ENCODE results near the gene GUCY2C. TPM values are rescaled to one million over a fixed set of nuclear protein-coding genes. Genes with fewer than 3 reads are reported as not detected.

GUCY2C gene
- total RNA-seq, 1 donor from 2014 or later = 0.11 TPM

DNA sequence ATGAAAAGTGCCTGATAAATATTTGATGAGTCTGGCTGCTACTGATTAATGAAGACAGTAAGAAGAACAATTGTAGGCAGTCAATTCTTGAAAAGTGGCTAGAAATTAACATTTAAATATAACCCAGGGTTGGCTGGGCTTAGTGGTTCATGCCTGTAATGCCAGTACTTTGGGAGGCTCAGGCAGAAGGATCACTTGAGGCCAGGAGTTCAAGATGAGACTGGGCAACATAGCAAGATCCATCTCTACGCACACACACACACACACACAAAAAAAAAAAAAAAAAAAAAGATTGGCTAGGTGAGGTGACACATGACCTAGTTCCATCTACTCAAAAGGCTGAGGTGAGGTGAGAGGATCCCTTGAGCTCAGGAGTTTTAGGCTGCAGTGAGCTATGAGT is 120.8 kb downstream of the GUCY2C start:
- H3K4me1 ChIP-seq = peaks cover 5% of the 10 kb centered on the region
- H3K36me3 ChIP-seq = no peaks in the 10 kb centered on the region
- H3K27me3 ChIP-seq (ENCODE audit: low read depth) = no peaks in the 10 kb centered on the region
- no peak overlapping the region for H3K27ac ChIP-seq (replicated peaks)
- H3K4me3 ChIP-seq = no peak overlapping the region
- TF ChIP-seq, protein P1, sequence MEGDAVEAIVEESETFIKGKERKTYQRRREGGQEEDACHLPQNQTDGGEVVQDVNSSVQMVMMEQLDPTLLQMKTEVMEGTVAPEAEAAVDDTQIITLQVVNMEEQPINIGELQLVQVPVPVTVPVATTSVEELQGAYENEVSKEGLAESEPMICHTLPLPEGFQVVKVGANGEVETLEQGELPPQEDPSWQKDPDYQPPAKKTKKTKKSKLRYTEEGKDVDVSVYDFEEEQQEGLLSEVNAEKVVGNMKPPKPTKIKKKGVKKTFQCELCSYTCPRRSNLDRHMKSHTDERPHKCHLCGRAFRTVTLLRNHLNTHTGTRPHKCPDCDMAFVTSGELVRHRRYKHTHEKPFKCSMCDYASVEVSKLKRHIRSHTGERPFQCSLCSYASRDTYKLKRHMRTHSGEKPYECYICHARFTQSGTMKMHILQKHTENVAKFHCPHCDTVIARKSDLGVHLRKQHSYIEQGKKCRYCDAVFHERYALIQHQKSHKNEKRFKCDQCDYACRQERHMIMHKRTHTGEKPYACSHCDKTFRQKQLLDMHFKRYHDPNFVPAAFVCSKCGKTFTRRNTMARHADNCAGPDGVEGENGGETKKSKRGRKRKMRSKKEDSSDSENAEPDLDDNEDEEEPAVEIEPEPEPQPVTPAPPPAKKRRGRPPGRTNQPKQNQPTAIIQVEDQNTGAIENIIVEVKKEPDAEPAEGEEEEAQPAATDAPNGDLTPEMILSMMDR (IDR thresholded peaks at IDR 0.05; ENCODE audit: borderline replicate concordance) = no peak
- intact Hi-C loops (cut with micrococcal nuclease) = no loop called here
- DNase-seq = no peak
- no peaks in the 10 kb centered on the region for H3K9me3 ChIP-seq (replicated peaks)

DNA sequence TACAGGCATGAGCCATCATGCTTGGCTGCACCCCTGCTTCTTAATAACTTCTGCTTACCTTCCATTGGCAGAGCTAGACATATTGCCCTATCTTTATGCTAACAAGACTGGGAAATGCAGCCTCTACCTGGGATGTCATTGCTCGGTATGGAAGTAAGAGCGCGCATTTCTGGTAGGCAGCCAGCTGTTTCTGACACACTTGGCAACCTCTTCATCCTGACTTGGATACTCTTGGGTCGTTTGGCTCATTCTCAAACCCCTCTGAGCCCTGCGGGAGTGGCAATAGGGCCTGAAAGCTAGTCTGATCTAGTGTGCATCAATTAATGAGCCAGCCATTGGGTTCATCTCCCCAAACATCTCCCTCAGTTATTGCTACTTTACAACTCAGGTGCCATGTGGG is 123.3 kb downstream of the GUCY2C start:
- TF ChIP-seq, protein P1 (IDR thresholded peaks at IDR 0.05; ENCODE audit: borderline replicate concordance) = no peak
- DNase-seq = no peak
- no peak overlapping the region for H3K4me3 ChIP-seq
- no peaks in the 10 kb centered on the region for H3K9me3 ChIP-seq (replicated peaks)
- H3K4me1 ChIP-seq = peaks cover 15% of the 10 kb centered on the region
- H3K36me3 ChIP-seq = no peaks in the 10 kb centered on the region
- H3K27ac ChIP-seq (replicated peaks) = no peak overlapping the region
- intact Hi-C loops (cut with micrococcal nuclease) = no loop called here
- no peaks in the 10 kb centered on the region for H3K27me3 ChIP-seq (ENCODE audit: low read depth)

DNA sequence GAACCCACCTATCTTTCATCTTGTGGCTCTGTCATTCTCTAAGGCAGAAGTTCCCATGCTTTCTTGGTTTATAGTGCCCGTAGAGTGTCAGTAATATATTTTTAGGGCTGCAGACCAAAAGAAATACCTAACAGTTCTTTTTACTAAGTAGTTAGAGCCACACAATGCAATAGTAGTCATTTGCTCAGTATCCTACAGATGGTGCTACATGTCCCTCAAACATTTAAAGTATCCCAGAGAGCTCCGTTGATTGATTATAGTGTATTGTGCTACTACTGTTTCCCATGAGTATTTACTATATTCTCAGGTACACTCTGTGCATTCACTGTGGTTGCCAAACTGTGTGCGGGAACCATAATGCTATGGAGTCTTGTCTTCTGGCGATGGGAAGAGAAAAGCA is 124.0 kb downstream of the GUCY2C start:
- Histone ChIP-seq H3K9me3 (replicated peaks) (no peaks in the 10 kb centered on the region), H3K36me3 (no peaks in the 10 kb centered on the region), H3K4me3 (no peak overlapping the region), H3K27me3 (ENCODE audit: low read depth) (no peaks in the 10 kb centered on the region), H3K4me1 (peaks cover 20% of the 10 kb centered on the region), H3K27ac (replicated peaks) (no peak overlapping the region)
- TF ChIP-seq, protein P1 (IDR thresholded peaks at IDR 0.05; ENCODE audit: borderline replicate concordance) = peak; percentile 24
- intact Hi-C loops (cut with micrococcal nuclease) = no loop called here
- DNase-seq = no peak

DNA sequence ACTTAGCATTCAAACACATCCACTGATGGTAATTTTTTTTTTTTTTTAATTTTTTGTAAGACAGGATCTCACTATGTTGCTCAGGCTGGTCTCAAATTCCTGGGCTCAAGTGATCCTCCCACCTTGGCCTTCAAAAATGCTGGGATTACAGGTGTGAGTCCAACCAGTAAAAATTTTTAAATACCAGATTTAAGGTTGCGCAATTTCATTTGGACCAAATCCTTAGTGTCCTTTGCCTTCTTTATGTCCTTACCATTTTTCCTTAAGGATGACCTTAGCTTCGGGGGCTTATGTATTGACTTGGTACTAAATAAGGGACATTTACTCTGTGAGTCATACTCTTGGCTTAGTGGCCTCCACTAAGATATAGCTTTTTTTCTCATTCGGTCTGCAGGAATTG is 124.6 kb downstream of the GUCY2C start:
- no peak overlapping the region for H3K27ac ChIP-seq (replicated peaks)
- DNase-seq = no peak
- H3K36me3 ChIP-seq = no peaks in the 10 kb centered on the region
- peaks cover 20% of the 10 kb centered on the region for H3K4me1 ChIP-seq
- H3K27me3 ChIP-seq (ENCODE audit: low read depth) = no peaks in the 10 kb centered on the region
- intact Hi-C loops (cut with micrococcal nuclease) = no loop called here
- no peaks in the 10 kb centered on the region for H3K9me3 ChIP-seq (replicated peaks)
- TF ChIP-seq, protein P1 (IDR thresholded peaks at IDR 0.05; ENCODE audit: borderline replicate concordance) = no peak
- no peak overlapping the region for H3K4me3 ChIP-seq

DNA sequence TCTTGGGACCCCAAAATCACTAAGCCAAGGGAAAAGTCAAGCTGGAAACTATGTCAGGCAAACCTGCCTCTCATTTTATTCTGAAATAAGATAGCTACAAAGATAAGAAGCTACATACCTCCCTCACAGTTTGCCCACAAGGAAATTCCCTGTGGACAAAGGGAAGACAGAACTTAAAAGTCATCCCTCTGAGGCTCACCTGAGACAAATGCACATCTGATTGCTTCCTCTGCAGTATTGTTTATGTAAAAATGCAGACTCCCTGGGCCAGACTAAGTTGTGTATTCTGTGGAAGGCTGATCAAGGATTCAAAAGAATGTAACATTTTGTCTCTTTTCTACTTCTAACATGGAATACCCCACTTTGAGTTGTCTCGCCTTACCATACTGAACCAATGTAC is 126.2 kb downstream of the GUCY2C start:
- no peaks in the 10 kb centered on the region for H3K9me3 ChIP-seq (replicated peaks)
- H3K27ac ChIP-seq (replicated peaks) = no peak overlapping the region
- no peaks in the 10 kb centered on the region for H3K27me3 ChIP-seq (ENCODE audit: low read depth)
- no peak for DNase-seq
- intact Hi-C loops (cut with micrococcal nuclease) = no loop called here
- H3K4me3 ChIP-seq = no peak overlapping the region
- TF ChIP-seq, protein P1 (IDR thresholded peaks at IDR 0.05; ENCODE audit: borderline replicate concordance) = no peak
- H3K36me3 ChIP-seq = no peaks in the 10 kb centered on the region
- H3K4me1 ChIP-seq = peaks cover 20% of the 10 kb centered on the region

Measured in left ventricle myocardium inferior (tissue), 1 donor.